Neutrophil (primary cell): ENCODE measurements around the gene AMZ1.

Source experiments
- H3K27ac ChIP-seq: fragments of 200-600 bp; sonication (generic); 2 replicates; pipeline ENCODE4 v1.5.1; 2016; ENCODE audit warnings: mild to moderate bottlenecking, moderate library complexity
- H3K27me3 ChIP-seq: fragments of 200-600 bp; sonication (generic); 2 replicates; pipeline ENCODE4 v1.6.0; 2016; ENCODE audit warnings: mild to moderate bottlenecking
- H3K36me3 ChIP-seq: fragments of 200-600 bp; sonication (generic); 2 replicates; pipeline ENCODE4 v1.5.1; 2017
- H3K4me1 ChIP-seq, 2 experiments: fragments of 200-600 bp in 1 of 2; sonication (generic) in 1 of 2; 1 replicate in 1 of 2; 2 replicates in 1 of 2; pipeline versions ENCODE4 v1.5.1 to v1.6.1; 2013 to 2016; ENCODE audit warnings: low read depth in 1 of 2, low read length in 1 of 2, mild to moderate bottlenecking in 1 of 2, moderate library complexity in 1 of 2; ENCODE audit not compliant: control insufficient read depth in 1 of 2, insufficient read depth in 1 of 2
- H3K4me3 ChIP-seq, 2 experiments: fragments of 200-600 bp in 1 of 2; sonication (generic) in 1 of 2; 1 replicate in 1 of 2; 2 replicates in 1 of 2; pipeline ENCODE4 v1.5.1; 2013 to 2016; ENCODE audit warnings: low read depth in 1 of 2, low read length in 1 of 2, mild to moderate bottlenecking in 1 of 2, moderate library complexity in 1 of 2
- H3K9me3 ChIP-seq: fragments of 200-600 bp; sonication (generic); 2 replicates; pipeline ENCODE4 v1.5.1; 2016
- CTCF ChIP-seq: fragments of 200-600 bp; sonication (generic); IDR thresholded peaks from 2 replicates; pipeline ENCODE4 v1.5.1; 2016; ENCODE audit warnings: antibody characterized with exemption

The AMZ1 gene

DNA sequence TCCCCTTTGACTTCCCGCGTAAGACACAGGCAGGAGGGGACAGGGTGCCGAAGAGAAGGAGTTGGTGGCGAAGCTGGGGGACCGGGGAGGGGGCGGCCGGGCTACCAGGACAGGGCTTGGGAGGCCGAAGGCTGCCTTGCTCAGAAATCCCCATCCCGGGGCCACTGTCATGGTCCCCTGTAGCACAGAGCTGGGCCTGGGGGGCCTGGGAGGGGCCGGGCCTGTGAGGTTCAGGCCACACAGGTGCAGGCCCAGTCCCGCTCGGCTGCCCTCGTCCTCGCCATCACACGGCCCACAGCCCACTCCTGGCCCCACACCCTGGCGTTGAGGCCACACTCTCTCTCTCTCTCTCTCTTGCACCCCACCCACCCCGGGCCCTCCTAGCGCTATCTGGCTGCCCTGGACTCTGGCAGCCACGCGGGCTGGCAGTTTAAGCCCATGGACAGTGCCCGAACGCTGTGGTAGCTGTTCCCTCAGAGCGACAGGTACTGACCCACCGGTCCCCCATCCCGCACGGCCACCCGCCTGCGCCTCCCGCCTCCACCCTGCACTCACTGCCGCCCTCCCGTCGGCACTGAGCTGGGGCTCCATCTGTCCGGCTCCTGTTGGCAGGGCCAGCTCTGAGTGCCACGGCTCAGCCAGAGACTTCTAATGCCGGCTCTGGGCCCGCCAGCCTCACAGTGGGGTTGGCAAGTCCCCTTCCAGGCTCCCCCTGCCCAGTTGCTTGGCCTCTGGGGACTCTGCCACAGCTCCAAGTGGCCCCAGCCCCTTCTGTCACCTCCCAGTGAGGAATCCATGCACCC lies 28.2 kb upstream of the AMZ1 start:
- Histone ChIP-seq H3K4me1 (peaks cover 18 to 21% of the 10 kb centered on the region in 2 experiments), H3K27ac (no peak overlapping the region), H3K36me3 (peaks cover 48% of the 10 kb centered on the region), H3K27me3 (no peaks in the 10 kb centered on the region), H3K4me3 (no peak overlapping the region), H3K9me3 (no peaks in the 10 kb centered on the region)
- TF ChIP-seq CTCF: no peak

DNA sequence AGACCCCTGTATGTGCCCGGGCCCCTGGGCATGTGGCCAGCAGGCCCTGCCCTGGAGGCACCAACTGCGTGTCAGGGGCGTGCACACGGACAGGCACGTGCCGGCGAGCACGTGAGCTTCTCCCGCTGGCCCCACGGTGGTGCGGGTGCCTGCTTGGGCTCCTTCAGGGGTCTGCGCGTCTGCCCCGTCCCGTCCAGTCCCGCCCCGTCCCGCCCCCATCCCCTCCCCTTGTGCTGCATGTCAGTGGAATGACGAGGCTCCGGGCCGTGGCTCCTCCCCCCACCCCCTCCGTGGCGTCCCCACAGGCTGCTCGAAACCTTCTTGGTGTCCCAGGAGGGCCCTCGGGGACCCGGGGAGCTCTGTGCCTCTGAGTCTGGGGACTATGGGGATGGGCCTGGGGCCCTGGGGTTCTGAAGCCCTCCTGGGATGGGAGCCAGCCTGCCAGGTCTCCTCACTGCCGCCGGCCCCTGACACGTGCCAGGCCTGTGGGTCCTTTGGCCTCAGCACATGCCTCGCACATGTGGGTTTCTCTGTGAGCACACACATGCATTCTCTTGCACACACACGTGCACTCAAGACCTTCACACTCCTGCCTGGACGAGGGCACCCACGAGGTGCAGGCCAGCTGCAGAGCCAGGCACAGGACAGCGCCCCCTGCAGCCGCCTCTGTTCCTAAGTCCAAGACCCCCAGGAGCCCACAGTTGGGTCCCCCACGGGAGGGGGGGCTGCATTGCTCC lies 27.5 kb upstream of the AMZ1 start:
- H3K9me3 ChIP-seq: no peaks in the 10 kb centered on the region
- H3K4me1 ChIP-seq: peaks cover 18 to 21% of the 10 kb centered on the region in 2 experiments
- no peak for TF ChIP-seq CTCF
- H3K27me3 ChIP-seq: no peaks in the 10 kb centered on the region
- no peak overlapping the region for H3K4me3 ChIP-seq
- no peak overlapping the region for H3K27ac ChIP-seq
- peaks cover 48% of the 10 kb centered on the region for H3K36me3 ChIP-seq

- Histone ChIP-seq H3K9me3 (no peaks in the 10 kb centered on the region), H3K36me3 (peaks cover 48% of the 10 kb centered on the region), H3K4me3 (no peak overlapping the region), H3K4me1 (peaks cover 18 to 21% of the 10 kb centered on the region in 2 experiments), H3K27ac (no peak overlapping the region), H3K27me3 (peaks cover 4% of the 10 kb centered on the region)
- no peak for TF ChIP-seq CTCF
These were observed 26.9 kb upstream of the AMZ1 start for GRCh38 chr7:2661096-2661449.

GRCh38 chr7:2661602-2662272 lies 26.3 kb upstream of the AMZ1 start:
- Histone ChIP-seq H3K4me3 (no peak overlapping the region), H3K4me1 (peaks cover 18 to 21% of the 10 kb centered on the region in 2 experiments), H3K9me3 (no peaks in the 10 kb centered on the region), H3K36me3 (peaks cover 42% of the 10 kb centered on the region), H3K27me3 (peaks cover 8% of the 10 kb centered on the region), H3K27ac (no peak overlapping the region)
- no peak for TF ChIP-seq CTCF

GRCh38 chr7:2662273-2663120 lies 25.5 kb upstream of the AMZ1 start:
- H3K4me1 ChIP-seq: peaks cover 18 to 21% of the 10 kb centered on the region in 2 experiments
- no peak for TF ChIP-seq CTCF

More at GRCh38 chr7:2662273-2663120, 25.5 kb upstream of the AMZ1 start:
- peaks cover 16% of the 10 kb centered on the region for H3K27me3 ChIP-seq
- H3K27ac ChIP-seq: no peak overlapping the region
- no peaks in the 10 kb centered on the region for H3K9me3 ChIP-seq
- H3K4me3 ChIP-seq: no peak overlapping the region
- H3K36me3 ChIP-seq: peaks cover 39% of the 10 kb centered on the region
